CD14-positive monocyte (primary cell): ENCODE measurements around the gene ANKRD10. TPM values are rescaled to one million over a fixed set of nuclear protein-coding genes. Genes with fewer than 3 reads are reported as not detected.

Experiments
- DNase-seq, 3 donors: peaks; one replicate each; pipeline ENCODE4 v3.0.0-alpha.2; 2011 to 2022
- H2AFZ ChIP-seq: 2 replicates; pipeline ENCODE4 v1.6.0; 2012; ENCODE audit warnings: mild to moderate bottlenecking, low read depth, low read length, inconsistent platforms; ENCODE audit not compliant: insufficient read depth, poor library complexity, severe bottlenecking
- H3K27ac ChIP-seq, 2 donors: 1 replicate in 1 of 2; 2 replicates in 1 of 2; pipeline ENCODE4 v1.5.1; 2012 to 2013; ENCODE audit warnings: low read length in 2 of 2, control low read depth in 1 of 2, inconsistent platforms in 1 of 2, low read depth in 1 of 2, mild to moderate bottlenecking in 1 of 2
- H3K27me3 ChIP-seq, 2 donors: one replicate each; pipeline versions ENCODE4 v1.6.0 to v1.6.1; 2011 to 2013; ENCODE audit warnings: low read length in 2 of 2; ENCODE audit not compliant: control insufficient read depth in 2 of 2, insufficient read depth in 2 of 2
- H3K36me3 ChIP-seq, 2 donors: replicated peaks in 1 of 2; 1 replicate in 1 of 2; 2 replicates in 1 of 2; pipeline versions ENCODE4 v1.5.1 to v1.6.1; 2012 to 2013; ENCODE audit warnings: low read length in 2 of 2, control low read depth in 1 of 2, inconsistent platforms in 1 of 2, mild to moderate bottlenecking in 1 of 2; ENCODE audit not compliant: insufficient read depth in 2 of 2, control insufficient read depth in 1 of 2
- H3K4me1 ChIP-seq, 2 donors: 1 replicate in 1 of 2; 2 replicates in 1 of 2; pipeline versions ENCODE4 v1.5.1 to v1.6.1; 2012 to 2013; ENCODE audit warnings: low read length in 2 of 2, control low read depth in 1 of 2, inconsistent platforms in 1 of 2, mild to moderate bottlenecking in 1 of 2, moderate library complexity in 1 of 2; ENCODE audit not compliant: insufficient read depth in 2 of 2, control insufficient read depth in 1 of 2
- H3K4me2 ChIP-seq: replicated peaks from 2 replicates; pipeline ENCODE3; 2012; ENCODE audit warnings: low read length, moderate library complexity, mild to moderate bottlenecking; ENCODE audit not compliant: poor library complexity, severe bottlenecking; ENCODE audit errors: extremely low read depth
- H3K4me3 ChIP-seq, 3 experiments: fragments of 200-600 bp in 1 of 3; sonication (generic) in 1 of 3; replicated peaks in 1 of 3; 1 replicate in 2 of 3; 2 replicates in 1 of 3; pipeline ENCODE4 v1.5.1; 2011 to 2013; ENCODE audit warnings: low read length in 3 of 3, mild to moderate bottlenecking in 3 of 3, control low read depth in 2 of 3, low read depth in 2 of 3, inconsistent platforms in 1 of 3, moderate library complexity in 1 of 3
- H3K79me2 ChIP-seq: 2 replicates; pipeline ENCODE4 v1.6.0; 2012; ENCODE audit warnings: mild to moderate bottlenecking, control low read depth, inconsistent platforms, low read length, moderate library complexity; ENCODE audit not compliant: insufficient read depth
- H3K9ac ChIP-seq: 2 replicates; pipeline ENCODE4 v1.6.0; 2017; ENCODE audit warnings: low read length, mild to moderate bottlenecking; ENCODE audit not compliant: insufficient read depth, poor library complexity, severe bottlenecking
- H3K9me3 ChIP-seq, 2 donors: replicated peaks in 1 of 2; 1 replicate in 1 of 2; 2 replicates in 1 of 2; pipeline versions ENCODE4 v1.5.1 to v1.6.1; 2012 to 2013; ENCODE audit warnings: low read length in 2 of 2, control low read depth in 1 of 2; ENCODE audit not compliant: control insufficient read depth in 1 of 2, insufficient read depth in 1 of 2
- H4K20me1 ChIP-seq: 2 replicates; pipeline ENCODE4 v1.6.0; 2012; ENCODE audit warnings: mild to moderate bottlenecking, low read length, control low read depth, moderate library complexity; ENCODE audit not compliant: insufficient read depth
- H3K27ac Mint-ChIP-seq, 7 donors: one replicate each; pipeline ENCODE4 v1.8.0; 2020; ENCODE audit warnings: mild to moderate bottlenecking in 7 of 7, mixed read lengths in 7 of 7, moderate library complexity in 6 of 7, inconsistent platforms in 2 of 7
- H3K27me3 Mint-ChIP-seq, 3 donors: one replicate each; pipeline ENCODE4 v1.8.0; 2021 to 2022; ENCODE audit warnings: low read depth in 3 of 3, mild to moderate bottlenecking in 3 of 3, mixed read lengths in 3 of 3, moderate library complexity in 3 of 3, inconsistent platforms in 1 of 3
- H3K36me3 Mint-ChIP-seq, 2 donors: one replicate each; pipeline ENCODE4 v1.8.0; 2020; ENCODE audit warnings: mixed read lengths in 2 of 2, inconsistent platforms in 1 of 2, mild to moderate bottlenecking in 1 of 2
- H3K4me1 Mint-ChIP-seq: one replicate; pipeline ENCODE4 v1.8.0; 2020; ENCODE audit warnings: mild to moderate bottlenecking, mixed read lengths
- H3K4me3 Mint-ChIP-seq, 2 donors: one replicate each; pipeline ENCODE4 v1.8.0; 2020; ENCODE audit warnings: mild to moderate bottlenecking in 2 of 2, mixed read lengths in 2 of 2, moderate library complexity in 1 of 2
- H3K9me3 Mint-ChIP-seq, 7 donors: one replicate each; pipeline ENCODE4 v1.8.0; 2020 to 2022; ENCODE audit warnings: mixed read lengths in 7 of 7, mild to moderate bottlenecking in 6 of 7, moderate library complexity in 6 of 7, inconsistent platforms in 2 of 7
- CTCF ChIP-seq: fragments of 200-600 bp; IDR thresholded peaks from one replicate; pipeline ENCODE4 v1.8.0; 2022; ENCODE audit warnings: antibody characterized with exemption, mild to moderate bottlenecking
- WGBS: methylation state at CpG from one replicate; pipeline ENCODE4 v1.1.5; 2013; ENCODE audit warnings: missing lambda C conversion rate; ENCODE audit not compliant: insufficient coverage; 5-methylcytosine and 5-hydroxymethylcytosine counted together
- intact Hi-C, 2 donors: fragments of 100-400 bp; cut with micrococcal nuclease; formaldehyde crosslinking; loops; one replicate each; pipeline versions ENCODE4 v1.15.0 to v1.15.1; 2023
- polyA plus RNA-seq, 3 donors: library from polyadenylated mRNA; depleted of rRNA in 1 of 3; unstranded in 2 of 3; stranded (reverse) in 1 of 3; fragments of 300-500 nt in 2 of 3; fragments of >200 nt in 1 of 3; fragmentation: Illumina TruSeq in 2 of 3; gene quantifications; 1 replicate in 2 of 3; 2 replicates in 1 of 3; pipeline ENCODE4 v1.2.3, GENCODE V29; 2012 to 2021

The ANKRD10 gene
- polyA plus RNA-seq, 3 donors = 30.5 to 79.9 (median 37.2) TPM

- no peaks in the 10 kb centered on the region for H3K9me3 ChIP-seq
- peaks cover 4 to 31% of the 10 kb centered on the region in 2 donors for H3K27me3 ChIP-seq
- no peak overlapping the region for H3K4me3 ChIP-seq
- intact Hi-C loops = no loop called here
- no peak overlapping the region for H2AFZ ChIP-seq
- H3K4me1 ChIP-seq = no peaks in the 10 kb centered on the region
- H3K9me3 Mint-ChIP-seq = peaks cover 0 to 4% (median 1%) of the 10 kb centered on the region in 7 donors
- no peak overlapping the region for H3K9ac ChIP-seq
- H3K4me2 ChIP-seq = no peak overlapping the region
- H3K27ac ChIP-seq = no peak overlapping the region
- DNase-seq = peak in 2 of 3 donors; percentile 11 to 24
- H4K20me1 ChIP-seq = no peaks in the 10 kb centered on the region
- peaks cover 25 to 55% (median 27%) of the 10 kb centered on the region in 3 donors for H3K27me3 Mint-ChIP-seq
- no peaks in the 10 kb centered on the region for H3K36me3 Mint-ChIP-seq
- TF ChIP-seq CTCF = no peak
- 90% methylated on average over 2 of the region's 8 CpGs for WGBS
- H3K4me1 Mint-ChIP-seq = no peaks in the 10 kb centered on the region
- H3K36me3 ChIP-seq = no peaks in the 10 kb centered on the region
- H3K27ac Mint-ChIP-seq = no peak overlapping the region
- H3K4me3 Mint-ChIP-seq = no peak overlapping the region
- H3K79me2 ChIP-seq = no peaks in the 10 kb centered on the region
These were observed 10.2 kb upstream of the ANKRD10 start for GRCh38 chr13:110925023-110925612.

- H3K4me3 ChIP-seq = no peak overlapping the region
- H4K20me1 ChIP-seq = no peaks in the 10 kb centered on the region
- H3K4me2 ChIP-seq = no peak overlapping the region
- H3K4me1 ChIP-seq = no peaks in the 10 kb centered on the region
- no peaks in the 10 kb centered on the region for H3K36me3 Mint-ChIP-seq
- no peak for DNase-seq
- no peaks in the 10 kb centered on the region for H3K36me3 ChIP-seq
- intact Hi-C loops = no loop called here
- no peaks in the 10 kb centered on the region for H3K4me1 Mint-ChIP-seq
- no peak for TF ChIP-seq CTCF
- H2AFZ ChIP-seq = no peak overlapping the region
- H3K27me3 Mint-ChIP-seq = peaks cover 26 to 57% (median 30%) of the 10 kb centered on the region in 3 donors
- H3K9me3 ChIP-seq = no peaks in the 10 kb centered on the region
- WGBS = 60% methylated on average over 2 of the region's 4 CpGs
- H3K9me3 Mint-ChIP-seq = peaks cover 0 to 2% (median 0%) of the 10 kb centered on the region in 7 donors
- H3K27me3 ChIP-seq = peaks cover 4 to 31% of the 10 kb centered on the region in 2 donors
- H3K79me2 ChIP-seq = no peaks in the 10 kb centered on the region
- H3K27ac ChIP-seq = no peak overlapping the region
- H3K9ac ChIP-seq = no peak overlapping the region
- H3K27ac Mint-ChIP-seq = no peak overlapping the region
- H3K4me3 Mint-ChIP-seq = no peak overlapping the region
These were observed 9.7 kb upstream of the ANKRD10 start for GRCh38 chr13:110924639-110924934.
